Erythroblast (primary cell): Measurements from ENCODE around the gene PACS1.
"Not testable (repeated sequence)": the region's sequence is repeated elsewhere in the genome, so short reads cannot be mapped to it uniquely, and the experiment has no call there.

Source experiments
- DNase-seq, 2 experiments: peaks; one replicate each; lab custom pipeline; 2025; lab: John Stamatoyannopoulos, UW
- GATA1 ChIP-seq: IDR thresholded peaks from 2 replicates; pipeline ENCODE4 v1.6.1; 2011; ENCODE audit warnings: low read depth, mild to moderate bottlenecking, control low read depth, low read length, moderate library complexity
- POLR2A ChIP-seq: IDR thresholded peaks from 2 replicates; pipeline ENCODE4 v1.6.1; 2011; ENCODE audit warnings: mild to moderate bottlenecking, low read length

Gene PACS1

GRCh38 chr11:66272596-66272995 lies 202.5 kb downstream of the PACS1 start:
- TF ChIP-seq GATA1 (no peak), POLR2A (no peak)
- DNase-seq: no peak

GRCh38 chr11:66274219-66274618 lies 204.1 kb downstream of the PACS1 start:
- no peak for TF ChIP-seq GATA1
- TF ChIP-seq POLR2A: no peak
- no peak for DNase-seq

GRCh38 chr11:66275396-66275795 lies 205.3 kb downstream of the PACS1 start:
- TF ChIP-seq GATA1 (no peak), POLR2A (no peak)
- no peak for DNase-seq

GRCh38 chr11:66275984-66276612 lies 206.0 kb downstream of the PACS1 start:
- DNase-seq: no peak
- TF ChIP-seq POLR2A (no peak), GATA1 (no peak)

GRCh38 chr11:66276619-66277018 lies 206.5 kb downstream of the PACS1 start:
- not testable (repeated sequence) for DNase-seq

GRCh38 chr11:66277064-66277463 lies 207.0 kb downstream of the PACS1 start:
- not testable (repeated sequence) for DNase-seq

GRCh38 chr11:66277471-66278362 lies 207.6 kb downstream of the PACS1 start, which contains the start of gene CNIH2:
Gene CNIH2 (plus strand): TSS chr11:66278175. CDS start chr11:66278457, 282 bp downstream.
- TF ChIP-seq POLR2A (peak; percentile 15), GATA1 (no peak)
- DNase-seq: peak; percentile 41 to 61

- no peak for TF ChIP-seq POLR2A
- no peak for TF ChIP-seq GATA1
- DNase-seq: peak; percentile 28 to 44
Observed at GRCh38 chr11:66278363-66279091, 208.5 kb downstream of the PACS1 start.

- TF ChIP-seq POLR2A (no peak), GATA1 (no peak)
- DNase-seq: no peak
Observed at GRCh38 chr11:66279092-66279734, 209.1 kb downstream of the PACS1 start.

GRCh38 chr11:66280428-66280827 lies 210.4 kb downstream of the PACS1 start:
- TF ChIP-seq POLR2A (no peak), GATA1 (no peak)
- DNase-seq: peak in 1 of 2 experiments; percentile 25

GRCh38 chr11:66281001-66281400 lies 210.9 kb downstream of the PACS1 start:
- DNase-seq: peak in 1 of 2 experiments; percentile 27
- TF ChIP-seq POLR2A (no peak), GATA1 (no peak)

GRCh38 chr11:66281776-66282467 lies 211.8 kb downstream of the PACS1 start:
- TF ChIP-seq GATA1: no peak
- no peak for TF ChIP-seq POLR2A
- DNase-seq: no peak
